DND-41 (cell line): Measurements from ENCODE around the gene CALY.

Experiments
- ATAC-seq: fragments of 200-7000 bp; cut with Tn5 transposase; 3 replicates; pipeline ENCODE4 v1.9.1; 2021; ENCODE audit warnings: low read depth; ENCODE audit not compliant: insufficient read depth
- DNase-seq: peaks from one replicate; pipeline ENCODE4 v3.0.0-alpha.2; 2020
- H2AFZ ChIP-seq: 2 replicates; pipeline ENCODE4 v1.6.0; 2012; ENCODE audit warnings: low read depth, low read length
- H3K27ac ChIP-seq: 2 replicates; pipeline ENCODE4 v1.5.1; 2012; ENCODE audit warnings: low read length, inconsistent platforms
- H3K27me3 ChIP-seq: fragments of 200-600 bp; sonication (generic); 2 replicates; pipeline ENCODE4 v1.6.0; 2012; ENCODE audit warnings: low read length, mild to moderate bottlenecking, inconsistent platforms; ENCODE audit not compliant: insufficient read depth, poor library complexity
- H3K36me3 ChIP-seq: 2 replicates; pipeline ENCODE4 v1.5.1; 2012; ENCODE audit warnings: low read length, inconsistent platforms; ENCODE audit not compliant: insufficient read depth
- H3K4me1 ChIP-seq: 2 replicates; pipeline ENCODE4 v1.5.1; 2012; ENCODE audit warnings: mild to moderate bottlenecking, low read length; ENCODE audit not compliant: insufficient read depth
- H3K4me2 ChIP-seq: 2 replicates; pipeline ENCODE4 v1.6.0; 2012; ENCODE audit warnings: mild to moderate bottlenecking, moderate library complexity, low read length, inconsistent platforms; ENCODE audit not compliant: insufficient read depth
- H3K4me3 ChIP-seq, 2 experiments: fragments of 200-600 bp in 1 of 2; shearing (Covaris generic) in 1 of 2; 2 replicates each; pipeline ENCODE4 v1.5.1; 2012 to 2016; ENCODE audit warnings: inconsistent platforms in 2 of 2, low read length in 2 of 2, mild to moderate bottlenecking in 2 of 2, low read depth in 1 of 2, moderate library complexity in 1 of 2
- H3K79me2 ChIP-seq: 2 replicates; pipeline ENCODE4 v1.6.0; 2012; ENCODE audit warnings: low read length, inconsistent platforms; ENCODE audit not compliant: insufficient read depth
- H3K9ac ChIP-seq: 2 replicates; pipeline ENCODE4 v1.6.0; 2012; ENCODE audit warnings: low read depth, mild to moderate bottlenecking, inconsistent platforms, low read length, moderate library complexity
- H3K9me3 ChIP-seq: 2 replicates; pipeline ENCODE4 v1.5.1; 2012; ENCODE audit warnings: low read length, moderate library complexity, mild to moderate bottlenecking, inconsistent platforms; ENCODE audit not compliant: insufficient read depth, severe bottlenecking
- H4K20me1 ChIP-seq: 2 replicates; pipeline ENCODE4 v1.6.0; 2012; ENCODE audit warnings: low read length; ENCODE audit not compliant: insufficient read depth
- CTCF ChIP-seq: IDR thresholded peaks from 2 replicates; pipeline ENCODE4 v1.5.1; 2012; ENCODE audit warnings: borderline replicate concordance, low read length, moderate library complexity, mild to moderate bottlenecking; ENCODE audit not compliant: poor library complexity, severe bottlenecking; ENCODE audit errors: extremely low read depth
- EZH2 ChIP-seq: IDR thresholded peaks from 3 replicates; pipeline ENCODE4 v1.6.1; 2012; ENCODE audit warnings: borderline replicate concordance, low read depth, mild to moderate bottlenecking, moderate library complexity, low read length, inconsistent platforms; ENCODE audit not compliant: severe bottlenecking

Gene CALY

GRCh38 chr10:133315847-133316246 lies 20.8 kb downstream of the CALY start:
- Histone ChIP-seq H3K9ac (no peak overlapping the region), H2AFZ (no peak overlapping the region), H3K79me2 (no peaks in the 10 kb centered on the region), H3K9me3 (no peaks in the 10 kb centered on the region), H4K20me1 (peaks cover 4% of the 10 kb centered on the region; the same call in 1 of the 2 replicates), H3K27me3 (peaks cover 10% of the 10 kb centered on the region), H3K4me1 (peaks cover 6% of the 10 kb centered on the region), H3K4me3 (no peak overlapping the region), H3K4me2 (no peak overlapping the region), H3K36me3 (peaks cover 19% of the 10 kb centered on the region), H3K27ac (no peak overlapping the region)
- TF ChIP-seq CTCF (no peak), EZH2 (no peak)
- ATAC-seq (no peak), DNase-seq (no peak)

- no peak overlapping the region for H2AFZ ChIP-seq
- H4K20me1 ChIP-seq: peaks cover 12% of the 10 kb centered on the region; the same call in 1 of the 2 replicates
- H3K4me2 ChIP-seq: no peak overlapping the region
- no peaks in the 10 kb centered on the region for H3K79me2 ChIP-seq
- peaks cover 28% of the 10 kb centered on the region for H3K36me3 ChIP-seq
- no peak overlapping the region for H3K27ac ChIP-seq
- no peak overlapping the region for H3K9ac ChIP-seq
- DNase-seq (no peak), ATAC-seq (no peak)
- peaks cover 10% of the 10 kb centered on the region for H3K27me3 ChIP-seq
- no peaks in the 10 kb centered on the region for H3K9me3 ChIP-seq
- H3K4me1 ChIP-seq: peaks cover 8% of the 10 kb centered on the region
- no peak overlapping the region for H3K4me3 ChIP-seq
- TF ChIP-seq CTCF (no peak), EZH2 (no peak)
Measured at GRCh38 chr10:133314911-133315310, 21.8 kb downstream of the CALY start.

GRCh38 chr10:133313192-133313591 lies 23.5 kb downstream of the CALY start:
- H4K20me1 ChIP-seq: peaks cover 20% of the 10 kb centered on the region
- no peak overlapping the region for H3K4me2 ChIP-seq
- H3K9ac ChIP-seq: no peak overlapping the region
- no peak for ATAC-seq
- no peak overlapping the region for H2AFZ ChIP-seq
- H3K27ac ChIP-seq: no peak overlapping the region
- no peak for DNase-seq
- peaks cover 9% of the 10 kb centered on the region for H3K79me2 ChIP-seq
- peaks cover 36% of the 10 kb centered on the region for H3K36me3 ChIP-seq
- no peak for TF ChIP-seq CTCF
- TF ChIP-seq EZH2: no peak
- peaks cover 11% of the 10 kb centered on the region for H3K4me1 ChIP-seq
- H3K4me3 ChIP-seq: no peak overlapping the region
- H3K9me3 ChIP-seq: no peaks in the 10 kb centered on the region
- H3K27me3 ChIP-seq: no peaks in the 10 kb centered on the region

GRCh38 chr10:133312769-133313145 lies 23.9 kb downstream of the CALY start:
- no peak for ATAC-seq
- H3K4me2 ChIP-seq: no peak overlapping the region
- H3K4me1 ChIP-seq: peaks cover 14% of the 10 kb centered on the region

More at GRCh38 chr10:133312769-133313145, 23.9 kb downstream of the CALY start:
- TF ChIP-seq EZH2: no peak
- no peak for TF ChIP-seq CTCF
- Histone ChIP-seq H3K27ac (no peak overlapping the region), H3K4me3 (no peak overlapping the region), H3K36me3 (peaks cover 36% of the 10 kb centered on the region), H3K79me2 (peaks cover 13% of the 10 kb centered on the region), H3K9ac (no peak overlapping the region), H2AFZ (no peak overlapping the region), H4K20me1 (peaks cover 24% of the 10 kb centered on the region), H3K9me3 (no peaks in the 10 kb centered on the region), H3K27me3 (no peaks in the 10 kb centered on the region)
- no peak for DNase-seq
